ENCODE results near the gene HSBP1. TPM values are rescaled to one million over a fixed set of nuclear protein-coding genes. Genes with fewer than 3 reads are reported as not detected.

The HSBP1 gene
- total and polyA plus RNA-seq, 8 donors, result 8.5 to 60.5 (median 35.2) TPM

DNA sequence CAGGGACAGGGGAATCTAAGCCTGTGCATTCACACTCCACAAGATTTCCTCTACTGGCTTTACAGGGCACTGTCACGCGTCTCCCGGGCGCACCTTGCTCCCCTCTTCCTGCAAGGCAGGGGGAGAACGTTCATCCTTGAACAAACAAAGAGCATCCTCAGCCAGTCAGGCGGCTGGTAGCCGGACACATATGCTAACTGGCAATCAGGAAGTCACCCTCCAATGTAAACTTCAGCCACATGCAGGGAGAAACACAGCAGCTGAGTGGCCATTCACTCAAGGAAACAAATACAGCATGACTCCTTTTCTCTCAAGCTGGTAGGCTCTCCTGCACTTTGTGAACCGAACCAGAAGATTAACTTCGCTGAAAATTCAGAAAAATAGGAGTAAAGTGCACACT is 10.8 kb upstream of the HSBP1 start:
- intact Hi-C loops (cut with DNase I; ENCODE audit: low total_unique reads), result no loop called here
- H3K4me3 ChIP-seq, result no peak overlapping the region

DNA sequence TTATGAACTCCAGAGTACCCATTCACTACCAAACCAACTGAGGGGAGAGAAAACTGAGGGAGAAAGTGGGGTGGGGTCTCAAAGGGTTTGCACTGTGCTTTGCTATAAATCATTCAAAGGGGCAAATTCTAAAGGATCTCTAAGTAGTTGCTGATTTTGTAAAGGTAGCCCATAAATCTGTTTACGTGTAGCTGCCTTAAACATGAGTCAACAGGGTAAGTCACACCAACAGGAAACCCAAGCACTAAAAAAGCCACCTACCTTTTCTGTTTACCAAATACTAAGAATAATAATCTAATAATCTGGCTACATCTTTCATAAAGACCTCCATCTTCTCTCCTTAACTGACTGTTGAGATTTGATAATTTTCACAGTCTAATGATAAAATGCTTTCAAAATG is 8.4 kb upstream of the HSBP1 start:
- Histone ChIP-seq H3K27me3 (peaks cover 0 to 6% (median 0%) of the 10 kb centered on the region in 3 donors), H3K9me3 (no peaks in the 10 kb centered on the region), H3K36me3 (no peaks in the 10 kb centered on the region), H3K4me1 (peaks cover 5 to 23% (median 12%) of the 10 kb centered on the region in 4 donors), H3K27ac (no peak overlapping the region), H3K4me3 (no peak overlapping the region)
- TF ChIP-seq POLR2A (IDR thresholded peaks at IDR 0.05) (no peak), EP300 (IDR thresholded peaks at IDR 0.05) (no peak), POLR2AphosphoS5 (IDR thresholded peaks at IDR 0.05) (no peak)
- TF ChIP-seq, protein P1, sequence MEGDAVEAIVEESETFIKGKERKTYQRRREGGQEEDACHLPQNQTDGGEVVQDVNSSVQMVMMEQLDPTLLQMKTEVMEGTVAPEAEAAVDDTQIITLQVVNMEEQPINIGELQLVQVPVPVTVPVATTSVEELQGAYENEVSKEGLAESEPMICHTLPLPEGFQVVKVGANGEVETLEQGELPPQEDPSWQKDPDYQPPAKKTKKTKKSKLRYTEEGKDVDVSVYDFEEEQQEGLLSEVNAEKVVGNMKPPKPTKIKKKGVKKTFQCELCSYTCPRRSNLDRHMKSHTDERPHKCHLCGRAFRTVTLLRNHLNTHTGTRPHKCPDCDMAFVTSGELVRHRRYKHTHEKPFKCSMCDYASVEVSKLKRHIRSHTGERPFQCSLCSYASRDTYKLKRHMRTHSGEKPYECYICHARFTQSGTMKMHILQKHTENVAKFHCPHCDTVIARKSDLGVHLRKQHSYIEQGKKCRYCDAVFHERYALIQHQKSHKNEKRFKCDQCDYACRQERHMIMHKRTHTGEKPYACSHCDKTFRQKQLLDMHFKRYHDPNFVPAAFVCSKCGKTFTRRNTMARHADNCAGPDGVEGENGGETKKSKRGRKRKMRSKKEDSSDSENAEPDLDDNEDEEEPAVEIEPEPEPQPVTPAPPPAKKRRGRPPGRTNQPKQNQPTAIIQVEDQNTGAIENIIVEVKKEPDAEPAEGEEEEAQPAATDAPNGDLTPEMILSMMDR (IDR thresholded peaks at IDR 0.05), result no peak
- no peak for DNase-seq
- intact Hi-C loops (cut with DNase I; ENCODE audit: low total_unique reads), result no loop called here
- WGBS, 5 donors, result 65 to 95% (median 84%) methylated on average over 1 of the region's 1 CpG

More for the DNA sequence above, 10.8 kb upstream of the HSBP1 start:
- DNase-seq, result no peak
- TF ChIP-seq EP300 (IDR thresholded peaks at IDR 0.05) (no peak), POLR2AphosphoS5 (IDR thresholded peaks at IDR 0.05) (no peak), POLR2A (IDR thresholded peaks at IDR 0.05) (no peak)
- TF ChIP-seq, protein P1 (IDR thresholded peaks at IDR 0.05), result no peak
- H3K4me1 ChIP-seq, result peaks cover 0 to 2% (median under 1%) of the 10 kb centered on the region in 4 donors
- no peak overlapping the region for H3K27ac ChIP-seq
- WGBS, 5 donors, result 49 to 67% (median 58%) methylated on average over 9 of the region's 9 CpGs
- H3K27me3 ChIP-seq, result peaks cover 0 to 6% (median 0%) of the 10 kb centered on the region in 3 donors
- no peaks in the 10 kb centered on the region for H3K9me3 ChIP-seq
- H3K36me3 ChIP-seq, result no peaks in the 10 kb centered on the region

DNA sequence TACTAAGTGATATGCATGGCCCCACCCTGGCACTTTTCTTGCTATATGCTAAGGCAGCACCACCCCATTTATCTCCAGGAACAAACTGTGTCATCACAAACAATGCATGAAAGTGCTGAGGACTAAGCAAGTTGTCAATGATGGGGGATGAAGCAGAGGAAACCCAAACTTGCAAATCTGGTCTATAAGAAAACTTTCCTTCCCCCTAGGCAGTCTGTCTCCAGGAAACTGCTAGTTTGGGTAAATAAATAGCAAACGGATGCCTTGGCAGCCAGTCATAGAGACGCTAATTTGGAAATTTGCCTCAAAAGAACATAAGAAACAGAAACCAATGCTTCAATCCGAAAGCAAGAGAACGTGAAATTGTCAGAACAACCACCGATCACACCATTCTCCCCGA is 5.6 kb upstream of the HSBP1 start:
- Histone ChIP-seq H3K9me3 (no peaks in the 10 kb centered on the region), H3K27me3 (peaks cover 0 to 6% (median 0%) of the 10 kb centered on the region in 3 donors), H3K27ac (peak overlapping the region in 3 of 5 donors; percentile 26 to 49 (median 37)), H3K4me1 (peaks cover 5 to 27% (median 13%) of the 10 kb centered on the region in 4 donors), H3K4me3 (peak overlapping the region; percentile 7 to 22 (median 21)), H3K36me3 (no peaks in the 10 kb centered on the region)
- TF ChIP-seq EP300 (IDR thresholded peaks at IDR 0.05) (no peak), POLR2AphosphoS5 (IDR thresholded peaks at IDR 0.05) (peak in 1 of 3 donors; percentile 6)
- 8 to 19% (median 16%) methylated on average over 6 of the region's 6 CpGs for WGBS, 5 donors
- peak in 1 of 2 donors; percentile 82 for DNase-seq
- intact Hi-C loops (cut with DNase I; ENCODE audit: low total_unique reads), result no loop called here

- Histone ChIP-seq H3K4me1 (peaks cover 6 to 31% (median 15%) of the 10 kb centered on the region in 4 donors), H3K27me3 (peaks cover 0 to 6% (median 0%) of the 10 kb centered on the region in 3 donors), H3K36me3 (no peaks in the 10 kb centered on the region), H3K9me3 (no peaks in the 10 kb centered on the region), H3K27ac (peak overlapping the region in 3 of 5 donors; percentile 26 to 49 (median 37)), H3K4me3 (peak overlapping the region; percentile 7 to 22 (median 21))
- TF ChIP-seq POLR2AphosphoS5 (IDR thresholded peaks at IDR 0.05) (no peak), EP300 (IDR thresholded peaks at IDR 0.05) (no peak), POLR2A (IDR thresholded peaks at IDR 0.05) (no peak)
- TF ChIP-seq, protein P1 (IDR thresholded peaks at IDR 0.05), result no peak
- 36 to 53% (median 42%) methylated on average over 10 to 11 of the region's 11 CpGs for WGBS, 5 donors
- intact Hi-C loops (cut with DNase I; ENCODE audit: low total_unique reads), result no loop called here
- DNase-seq, result no peak
These were observed 5.1 kb upstream of the HSBP1 start for GRCh38 chr16:83802554-83803205.

DNA sequence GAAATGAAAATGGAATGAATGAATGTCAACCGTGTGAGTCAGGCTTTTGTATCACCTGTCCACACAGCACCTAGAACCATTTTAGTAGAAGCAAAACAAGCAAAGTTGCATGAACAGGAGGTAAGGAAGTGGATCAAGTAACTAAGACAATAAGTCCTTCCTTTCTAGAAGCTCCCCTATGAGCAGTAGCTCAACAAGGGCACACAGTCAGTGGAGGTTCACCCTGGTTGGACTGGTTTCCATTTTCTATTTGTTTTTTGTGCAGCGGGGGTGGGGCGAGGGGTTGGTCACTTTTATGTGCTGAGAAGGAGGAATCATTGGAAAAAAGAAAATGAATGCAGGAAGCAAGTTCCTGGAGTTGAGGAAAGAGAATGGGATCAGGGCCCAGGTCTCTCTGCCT is 4.0 kb upstream of the HSBP1 start:
- H3K27me3 ChIP-seq, result peaks cover 0 to 6% (median 0%) of the 10 kb centered on the region in 3 donors
- H3K27ac ChIP-seq, result peak overlapping the region in 3 of 5 donors; percentile 2 to 72 (median 31)
- H3K4me1 ChIP-seq, result peaks cover 9 to 35% (median 21%) of the 10 kb centered on the region in 4 donors
- peak in 1 of 2 donors; percentile 75 for DNase-seq
- TF ChIP-seq POLR2AphosphoS5 (IDR thresholded peaks at IDR 0.05), result no peak
- TF ChIP-seq, protein P1 (IDR thresholded peaks at IDR 0.05), result no peak
- no peaks in the 10 kb centered on the region for H3K36me3 ChIP-seq
- H3K4me3 ChIP-seq, result no peak overlapping the region
- WGBS, 5 donors, result 25 to 61% (median 54%) methylated on average over 3 of the region's 3 CpGs
- intact Hi-C loops (cut with DNase I; ENCODE audit: low total_unique reads), result no loop called here
- no peaks in the 10 kb centered on the region for H3K9me3 ChIP-seq

All from stomach (tissue), 9 donors.